COLO668 (cell line): ENCODE measurements around the gene MT1X.

Source experiments
- DNase-seq: peaks from one replicate; lab custom pipeline; 2025; ENCODE audit not compliant: unreplicated experiment; lab: John Stamatoyannopoulos, UW

The MT1X gene

DNA sequence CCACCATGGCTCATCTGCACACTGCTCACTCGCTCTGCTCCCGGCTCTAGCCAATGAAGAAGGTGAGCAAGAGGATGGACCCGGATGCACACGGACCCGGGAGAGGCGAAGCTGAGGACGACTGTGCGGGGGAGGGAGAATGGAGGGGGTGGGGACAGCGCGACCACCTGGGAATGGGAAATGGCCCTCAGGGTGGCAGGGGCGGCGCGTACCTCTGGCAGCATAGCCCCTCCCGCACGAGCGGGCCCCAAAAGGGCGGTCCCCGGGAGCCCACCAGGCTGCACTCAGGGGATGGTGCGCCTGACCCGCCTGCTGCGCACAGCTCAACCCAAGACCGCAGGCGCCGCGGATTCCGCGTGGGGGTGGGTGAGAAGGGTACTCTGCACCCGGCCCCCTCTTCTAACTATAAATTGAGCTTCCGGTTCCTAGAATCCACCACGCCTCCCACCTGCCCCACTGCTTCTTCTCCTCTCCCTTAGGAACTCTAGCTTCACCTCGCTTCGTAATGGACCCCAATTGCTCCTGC lies 6.5 kb upstream of the MT1X start:
- DNase-seq = no peak

DNA sequence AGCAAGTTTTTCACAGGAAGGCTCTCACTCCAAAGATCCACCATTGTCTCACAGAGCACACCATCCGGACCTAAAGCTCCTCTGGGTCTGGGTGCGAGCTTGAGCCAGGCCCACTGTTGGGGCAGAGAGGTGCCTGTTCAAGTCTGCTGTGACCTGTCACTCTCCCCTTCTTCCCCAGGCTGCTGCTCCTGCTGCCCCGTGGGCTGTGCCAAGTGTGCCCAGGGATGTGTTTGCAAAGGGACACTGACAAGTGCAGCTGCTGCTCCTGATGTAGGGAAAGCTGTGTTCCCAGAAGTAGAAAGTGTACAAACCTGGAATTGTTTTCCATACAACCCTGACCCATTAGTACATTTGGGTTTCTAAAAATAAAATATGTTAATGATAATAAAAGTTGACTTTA lies 4.8 kb upstream of the MT1X start:
- no peak for DNase-seq

DNA sequence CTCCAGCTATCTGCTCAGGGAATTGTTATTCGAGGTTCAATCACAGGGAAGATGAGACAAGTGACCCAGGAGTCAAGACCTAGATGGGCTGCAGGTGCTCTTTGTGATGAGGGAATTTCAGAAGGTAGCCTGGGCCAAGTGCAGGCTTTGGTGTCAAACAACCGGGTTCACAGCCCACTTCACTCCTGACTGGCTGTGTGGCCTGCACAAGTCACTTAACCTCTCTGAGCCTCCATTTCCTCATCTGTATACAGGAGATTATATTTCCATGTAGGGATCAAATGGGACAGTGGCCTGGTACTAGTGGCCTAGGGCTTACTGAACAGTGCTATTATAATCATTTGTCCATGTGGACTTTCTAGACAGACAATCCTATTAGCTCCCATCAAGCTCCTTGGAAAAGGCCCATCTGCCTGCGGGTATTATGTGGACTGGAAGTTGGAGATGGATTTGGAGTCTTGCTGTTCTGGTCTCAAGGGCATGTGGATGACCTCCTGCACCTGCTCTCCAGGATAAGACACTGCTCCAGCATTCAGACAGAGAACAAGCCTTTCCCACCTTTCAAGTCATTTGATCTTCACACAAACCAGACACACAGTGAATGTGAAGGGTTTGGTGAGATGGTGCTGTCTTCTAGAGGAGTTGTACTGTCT lies 3.1 kb upstream of the MT1X start:
- DNase-seq = no peak

DNA sequence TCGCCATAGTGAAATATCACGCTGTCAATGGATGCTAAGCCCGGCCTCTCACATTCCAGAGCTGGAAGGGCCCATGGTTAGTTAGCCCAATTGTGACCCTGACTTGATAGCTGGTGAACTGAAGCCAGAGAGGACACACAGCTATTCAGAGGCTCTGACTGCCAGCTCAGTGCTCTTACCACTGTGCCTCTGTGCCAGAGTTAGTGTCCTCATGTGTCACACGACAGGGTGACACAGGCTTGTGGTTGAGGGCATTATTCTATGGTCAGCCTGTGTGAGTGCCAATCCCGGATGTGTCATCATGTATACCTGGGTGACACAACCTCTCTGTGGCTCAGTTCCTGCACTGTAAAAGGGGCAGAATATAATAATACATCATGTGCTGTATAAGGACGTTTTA lies 2.5 kb upstream of the MT1X start:
- DNase-seq = no peak

DNA sequence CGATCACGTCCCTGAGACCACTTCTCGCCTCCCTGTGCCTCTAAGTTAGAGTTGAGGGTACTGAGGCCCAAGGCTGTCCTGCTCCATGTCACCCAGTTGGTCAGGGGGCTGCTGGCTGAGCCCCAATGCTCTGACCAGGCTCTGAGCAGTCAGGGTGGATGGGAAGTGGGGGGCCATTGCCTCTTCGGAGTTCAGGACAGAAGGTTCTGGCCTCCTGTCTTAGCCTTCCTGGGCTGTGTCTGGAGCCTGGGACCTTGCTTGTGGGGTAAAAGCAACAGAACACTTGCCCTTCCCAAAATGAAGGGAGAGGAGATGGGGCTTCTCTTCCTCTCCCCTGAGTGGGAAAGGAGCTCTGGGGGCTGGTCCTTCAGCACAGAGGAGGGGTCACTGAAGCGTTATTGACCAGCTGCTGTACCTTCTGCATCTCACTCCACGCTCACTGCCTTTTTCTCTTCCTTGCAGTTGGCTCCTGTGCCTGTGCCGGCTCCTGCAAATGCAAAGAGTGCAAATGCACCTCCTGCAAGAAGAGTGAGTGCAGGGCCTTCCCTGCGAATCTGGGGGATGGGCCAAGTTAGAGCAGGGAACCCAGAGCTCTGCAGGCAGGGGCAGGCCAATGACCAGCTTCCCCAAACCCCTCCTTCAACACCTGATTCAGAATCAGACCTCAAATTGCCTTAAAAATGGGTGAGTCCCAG lies 580 bp downstream of the MT1X start:
- no peak for DNase-seq

DNA sequence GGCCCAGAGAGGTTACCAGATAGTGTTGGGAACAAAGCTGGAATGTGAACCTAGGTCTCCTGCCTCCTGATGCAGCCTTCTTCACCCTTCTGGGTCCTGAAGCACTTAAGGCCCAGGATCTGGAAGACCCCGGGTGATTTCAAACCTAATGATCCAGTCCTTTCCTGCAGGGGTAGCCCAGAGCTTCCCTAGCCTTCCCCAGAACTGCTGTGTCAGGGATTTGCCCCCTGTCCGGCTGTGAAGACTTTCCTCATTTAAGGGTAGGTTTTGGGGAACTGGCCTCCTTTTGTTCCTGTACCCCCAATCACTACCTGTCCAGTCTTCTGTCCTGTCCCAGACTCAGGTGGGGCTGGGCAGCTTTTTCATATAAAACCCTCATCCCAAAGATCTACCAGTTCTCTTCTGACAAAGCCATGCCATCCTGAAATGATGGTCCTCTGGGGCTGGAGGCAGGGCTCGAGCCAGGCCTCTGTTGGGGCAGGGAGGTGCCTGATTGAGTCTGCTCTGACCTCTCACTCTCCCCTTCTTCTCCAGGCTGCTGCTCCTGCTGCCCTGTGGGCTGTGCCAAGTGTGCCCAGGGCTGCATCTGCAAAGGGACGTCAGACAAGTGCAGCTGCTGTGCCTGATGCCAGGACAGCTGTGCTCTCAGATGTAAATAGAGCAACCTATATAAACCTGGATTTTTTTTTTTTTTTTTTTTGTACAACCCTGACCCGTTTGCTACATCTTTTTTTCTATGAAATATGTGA lies 1.3 kb downstream of the MT1X start:
- no peak for DNase-seq

DNA sequence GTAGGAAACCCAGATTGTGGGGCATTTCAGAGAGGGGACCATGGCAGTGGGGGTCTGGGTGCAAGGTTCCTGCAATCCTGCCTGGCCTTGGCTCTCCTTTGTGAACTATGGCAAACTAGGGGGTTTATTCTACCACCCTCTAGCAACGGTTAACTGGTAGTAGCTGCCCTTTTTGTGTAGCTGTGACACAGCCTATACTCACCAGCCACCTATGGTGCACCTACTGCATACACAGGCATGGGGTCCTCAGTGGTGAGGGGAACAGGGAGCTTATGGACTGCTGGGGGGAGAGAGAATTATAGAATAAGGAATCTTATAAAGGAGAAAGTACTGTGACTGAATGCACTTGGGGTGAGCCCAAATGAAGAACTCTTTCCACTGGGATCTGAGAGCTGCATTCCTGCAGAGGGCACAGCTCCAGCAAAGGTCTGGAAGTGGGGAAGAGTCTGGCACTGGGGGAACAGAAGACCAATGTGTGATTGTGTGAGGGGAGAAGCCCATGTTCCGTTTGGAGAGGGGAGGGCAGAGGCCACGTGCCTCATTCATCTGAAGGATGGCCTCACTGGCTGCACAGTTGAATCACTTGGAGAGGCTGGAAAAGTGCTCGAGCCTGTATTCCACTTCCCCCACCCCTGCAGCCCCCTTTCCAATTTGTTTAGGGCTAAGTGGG lies 2.1 kb downstream of the MT1X start:
- no peak for DNase-seq

DNA sequence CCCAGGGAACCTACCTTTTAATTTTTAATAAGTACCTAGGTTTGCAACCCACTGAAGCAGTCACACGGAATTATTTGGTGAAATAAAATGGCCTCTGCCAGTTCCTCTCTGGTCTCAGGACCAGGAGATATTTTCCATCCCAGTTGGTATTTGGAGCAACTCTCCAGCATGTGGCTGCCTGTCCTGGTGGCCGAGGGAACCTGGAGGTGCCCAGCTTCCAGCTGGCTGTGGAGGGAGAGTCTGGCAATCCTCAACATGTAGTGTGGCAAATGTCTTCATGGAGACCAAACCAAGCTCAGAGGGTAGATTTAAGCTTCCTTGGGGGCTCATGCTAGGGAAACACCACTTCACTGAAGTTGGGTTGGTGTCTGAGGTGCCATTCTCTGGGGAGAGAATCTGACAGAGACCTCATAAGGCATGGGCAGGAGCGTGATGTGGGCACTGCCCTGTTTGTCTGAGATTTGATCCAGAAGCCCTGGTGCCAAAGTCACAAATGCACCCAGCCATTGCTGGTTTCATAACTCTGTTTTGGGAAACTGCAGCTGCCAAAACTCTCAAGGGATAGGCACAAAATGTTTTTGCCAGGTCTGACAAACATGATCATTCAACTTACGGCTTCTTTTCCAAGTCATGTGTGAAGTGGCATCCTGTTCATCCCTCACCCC lies 2.8 kb downstream of the MT1X start:
- no peak for DNase-seq

DNA sequence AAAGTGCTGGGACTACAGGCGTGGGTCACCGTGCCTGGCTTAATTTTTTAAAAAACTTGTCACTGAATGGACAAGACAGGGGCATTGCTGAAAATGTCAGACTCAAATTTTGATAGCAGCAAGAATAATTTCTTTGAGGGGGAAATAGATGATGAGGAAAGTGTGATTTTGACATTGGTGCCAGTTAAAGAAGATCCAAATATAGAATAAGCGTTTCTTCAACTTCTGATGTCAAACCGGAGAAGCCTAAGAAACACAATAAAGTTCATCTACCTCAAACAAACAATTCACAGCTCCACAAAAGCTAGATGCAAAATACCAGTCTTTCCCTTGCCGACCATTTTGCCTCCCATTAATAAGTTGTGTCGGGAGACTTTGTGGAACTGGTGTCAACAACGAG lies 4.5 kb downstream of the MT1X start:
- DNase-seq = no peak

DNA sequence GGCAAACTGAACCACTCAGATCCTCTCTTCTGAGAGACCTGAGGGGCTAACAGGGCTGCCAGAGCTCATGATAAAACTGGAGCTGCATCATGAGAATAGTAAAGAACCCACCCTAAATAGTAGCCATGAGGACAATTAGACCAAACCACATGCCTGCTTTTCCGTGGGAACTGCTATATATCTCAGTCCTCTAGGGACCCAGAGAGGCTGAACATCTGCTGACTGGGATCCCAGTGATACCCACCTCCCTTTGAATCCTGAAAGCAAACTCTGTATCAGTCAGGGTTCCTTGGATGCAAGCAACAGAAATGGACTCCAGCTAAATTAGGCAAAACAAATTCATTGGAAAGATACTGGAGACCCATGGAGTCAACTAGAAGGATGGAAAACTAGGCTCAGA lies 6.5 kb downstream of the MT1X start:
- DNase-seq = no peak

DNA sequence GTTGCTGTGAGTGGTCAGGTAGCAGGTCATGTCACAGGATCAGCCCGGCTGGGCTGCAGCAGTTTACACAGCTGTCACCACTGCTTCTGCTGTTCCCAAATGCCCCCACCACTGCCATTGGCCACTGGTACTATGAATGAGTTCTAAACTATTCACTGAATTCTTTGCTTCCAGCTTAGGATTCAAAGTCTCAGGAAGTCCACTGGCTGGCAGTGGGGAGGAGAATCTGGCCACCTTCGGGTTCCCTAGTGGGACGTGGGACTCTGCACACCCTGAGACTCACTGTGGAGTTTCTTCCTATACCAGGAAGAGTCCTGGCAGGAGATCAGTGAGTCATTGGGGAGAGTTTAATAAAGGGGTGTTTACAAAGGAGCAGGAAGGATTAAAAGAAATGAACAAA lies 6.9 kb downstream of the MT1X start:
- DNase-seq = no peak

DNA sequence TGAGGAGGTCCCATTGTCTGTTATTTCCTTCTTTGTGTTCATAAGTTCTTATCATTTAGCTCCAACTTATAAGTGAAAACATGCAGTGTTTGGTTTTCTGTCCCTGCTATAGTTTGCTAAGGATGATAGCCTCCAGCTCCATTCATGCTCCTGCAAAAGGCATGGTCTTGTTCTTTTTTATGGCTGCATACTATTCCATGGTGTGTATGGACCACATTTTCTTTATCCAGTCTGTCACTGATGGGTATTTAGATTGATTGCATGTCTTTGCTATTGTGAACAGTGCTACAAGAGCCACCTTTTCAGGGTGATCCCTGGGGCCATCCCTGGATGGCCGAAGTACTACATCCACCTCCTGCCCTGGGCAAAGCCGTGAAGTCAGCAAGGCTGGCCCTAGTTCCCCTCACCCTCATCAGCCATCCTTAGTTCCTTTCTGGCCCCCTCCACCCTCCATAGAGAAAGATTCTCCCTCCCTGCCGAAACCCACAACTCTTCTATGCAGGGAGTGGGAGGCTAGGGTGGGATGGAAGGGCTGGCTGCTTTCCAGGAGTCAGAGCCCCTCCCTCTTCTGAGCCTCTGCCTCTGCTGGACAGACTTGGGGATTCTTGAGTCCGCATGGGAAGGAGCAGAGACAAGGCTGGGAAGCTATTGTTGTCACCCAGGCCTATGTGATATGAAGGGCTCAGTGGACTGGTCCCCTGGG lies 8.3 kb downstream of the MT1X start:
- no peak for DNase-seq

DNA sequence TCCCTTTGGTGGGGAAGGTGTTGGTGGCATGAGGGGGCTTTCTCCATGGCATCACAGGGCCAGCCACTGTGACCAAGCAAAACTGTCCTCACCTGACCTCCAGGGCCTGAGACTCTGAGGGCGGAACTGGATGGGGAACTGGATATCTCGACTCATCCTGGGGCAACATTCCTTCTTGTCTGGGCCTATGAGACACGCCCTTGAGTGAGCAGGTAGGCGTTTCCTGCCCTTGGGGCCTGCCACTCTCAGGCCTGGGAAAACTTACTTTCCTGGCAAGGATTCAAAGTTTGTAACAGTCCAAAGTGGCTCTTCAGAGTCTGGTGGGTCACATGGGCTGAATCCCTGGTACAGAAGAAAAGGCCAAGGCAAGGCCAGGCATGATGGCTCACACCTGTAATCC lies 9.6 kb downstream of the MT1X start:
- no peak for DNase-seq

DNA sequence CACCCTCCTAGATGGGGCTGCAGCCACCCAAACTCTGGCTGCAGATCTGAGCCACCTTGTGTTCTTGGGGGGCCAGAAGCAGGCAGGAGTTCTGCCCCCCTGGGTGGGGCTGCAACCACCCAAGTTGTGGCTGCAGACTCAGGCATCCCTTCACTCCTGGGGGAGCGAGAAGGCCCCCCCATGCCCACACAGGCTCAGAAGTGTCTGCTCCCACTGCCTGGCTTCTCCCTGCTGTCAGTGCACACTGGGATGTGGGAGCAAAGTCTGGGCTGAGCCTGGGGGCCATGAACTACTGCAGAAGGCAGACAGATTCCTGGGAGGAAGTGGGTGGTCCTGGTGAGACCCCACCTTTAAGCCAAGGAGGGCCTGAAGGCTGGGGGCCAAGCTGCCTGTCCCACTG lies 13.0 kb downstream of the MT1X start:
- no peak for DNase-seq

DNA sequence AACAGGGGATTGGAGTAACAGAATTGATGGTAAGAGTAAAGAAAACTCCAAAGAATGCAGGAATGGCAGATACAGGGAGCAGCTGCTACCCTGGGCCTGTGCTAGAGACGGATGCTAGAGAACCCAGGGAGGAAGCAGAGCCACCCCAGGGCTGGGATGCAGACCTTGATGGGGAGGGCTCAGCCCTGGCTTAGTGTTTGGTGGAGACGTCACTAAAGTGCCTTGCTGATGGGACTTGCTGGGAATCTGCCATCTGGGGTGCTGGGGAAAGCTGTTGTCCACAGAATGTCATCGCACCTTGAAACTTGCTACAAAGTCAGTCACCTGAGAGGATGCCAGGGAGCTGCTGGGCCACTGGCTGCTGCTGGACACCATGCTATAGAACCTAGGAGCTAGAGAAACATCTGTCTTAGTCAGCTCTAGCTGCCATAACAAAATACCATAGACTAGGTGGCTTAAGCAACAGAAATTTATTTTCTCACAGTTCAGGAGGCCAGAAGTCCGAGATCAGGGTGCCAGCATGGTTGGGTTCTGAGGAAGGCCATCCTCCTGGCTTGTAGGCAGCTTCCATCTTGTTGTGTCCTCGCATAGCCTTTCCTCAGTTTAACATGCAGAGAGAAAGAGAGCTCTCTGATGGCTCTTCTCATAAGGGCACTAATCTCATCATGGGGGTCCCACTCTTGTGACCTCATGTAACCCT lies 15.3 kb downstream of the MT1X start:
- no peak for DNase-seq

DNA sequence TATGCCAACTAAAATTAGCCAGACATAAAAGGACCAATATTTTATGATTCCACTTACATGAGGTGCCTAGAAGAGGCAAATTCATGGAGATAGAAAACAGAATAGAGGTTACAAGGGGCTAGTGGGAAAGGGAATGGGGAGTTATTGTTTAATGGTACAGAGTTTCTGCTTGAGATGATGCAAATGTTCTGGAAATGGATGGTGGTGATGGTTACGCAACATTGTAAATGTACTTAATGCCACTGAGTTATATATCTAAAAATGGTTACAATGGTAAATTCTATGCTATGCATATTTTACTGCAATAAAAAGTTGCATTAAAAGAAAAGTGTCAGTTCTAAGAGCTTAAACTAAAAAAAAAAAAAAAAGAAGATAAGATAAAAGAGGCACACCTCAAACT lies 17.9 kb downstream of the MT1X start:
- no peak for DNase-seq

DNA sequence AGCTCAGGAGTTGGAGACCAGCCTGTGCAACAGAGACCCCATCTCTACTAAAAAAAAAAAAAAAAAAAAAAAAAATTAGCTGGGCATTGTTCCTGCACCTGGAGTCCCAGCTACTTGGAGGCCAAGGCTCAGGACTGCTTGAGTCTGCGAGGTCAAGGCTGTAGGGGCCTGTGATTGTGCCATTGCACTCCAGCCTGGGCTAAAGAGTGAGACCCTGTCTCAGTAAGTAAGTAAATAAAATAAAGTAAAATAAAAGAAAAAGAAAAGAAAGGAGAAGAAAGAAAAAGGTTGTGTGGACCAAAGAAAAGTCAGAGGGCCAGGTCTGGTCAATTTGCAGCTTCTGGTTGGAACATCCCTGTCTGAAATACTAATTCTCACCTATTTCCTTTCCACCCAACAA lies 18.4 kb downstream of the MT1X start:
- no peak for DNase-seq

DNA sequence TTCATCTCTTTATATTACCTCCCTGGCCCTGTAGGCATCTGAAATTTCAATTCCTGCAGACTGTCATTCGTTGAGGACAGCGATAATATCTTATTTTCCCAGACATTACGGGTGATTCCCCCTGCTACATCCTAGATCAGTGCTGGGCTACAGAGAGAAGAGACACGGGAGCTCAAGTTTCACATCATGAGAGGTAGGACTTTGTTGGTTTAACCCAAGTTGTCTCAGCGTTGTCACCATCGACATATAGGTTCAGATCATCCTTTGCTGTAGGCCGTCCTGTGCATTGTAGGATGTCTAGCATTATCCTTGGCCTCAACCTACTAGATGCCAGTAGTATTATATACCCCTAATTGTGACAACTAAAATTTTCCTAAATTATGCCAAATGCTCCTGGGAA lies 19.3 kb downstream of the MT1X start:
- DNase-seq = no peak

DNA sequence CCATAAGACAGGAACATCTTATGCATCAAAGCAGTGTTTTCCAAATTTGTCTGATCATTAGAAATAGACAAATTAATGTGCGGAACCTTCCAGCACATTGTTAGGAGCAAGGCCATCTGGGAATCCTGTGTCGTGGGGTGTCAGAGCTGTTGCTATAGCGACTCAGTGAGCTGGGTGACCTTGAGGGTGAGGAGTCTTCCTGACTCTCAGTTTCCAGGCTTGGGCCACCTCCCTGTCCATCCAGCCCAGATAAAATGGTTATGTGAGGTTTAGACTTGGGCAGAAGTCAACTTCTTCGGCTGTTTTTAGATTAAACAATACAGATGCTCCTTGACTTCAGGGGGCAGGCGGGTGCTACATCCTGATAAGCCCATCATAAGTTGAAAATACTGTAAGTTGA lies 20.6 kb downstream of the MT1X start:
- DNase-seq = no peak
